Measurements from ENCODE around the gene ZNF879. TPM values are rescaled to one million over a fixed set of nuclear protein-coding genes. Genes with fewer than 3 reads are reported as not detected.

ZNF879 gene
- total and polyA plus RNA-seq, 7 donors: 1.9 to 6.6 (median 3.0) TPM

DNA sequence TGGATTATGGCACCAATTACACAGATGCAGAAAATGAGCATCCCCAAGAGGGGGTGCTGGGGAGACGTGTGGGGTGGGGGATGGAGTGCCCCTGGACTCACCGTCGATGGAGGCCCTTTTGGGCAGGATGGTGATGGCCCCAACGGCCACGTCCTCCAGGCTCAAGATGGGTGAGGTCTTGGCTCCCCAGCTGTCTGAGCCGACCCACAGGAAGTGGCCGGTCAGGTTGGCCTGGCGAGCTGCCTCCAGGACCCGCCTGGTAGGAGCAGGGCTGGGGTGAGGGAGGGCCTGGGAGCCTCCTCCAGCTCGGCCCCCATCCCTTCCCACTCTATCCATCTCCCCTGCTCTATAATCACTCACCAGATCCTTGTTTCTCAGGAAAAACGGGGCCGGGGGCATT, 33.1 kb upstream of the ZNF879 start:
- WGBS, 3 donors: 82 to 89% (median 89%) methylated on average over 12 of the region's 12 CpGs
- Histone ChIP-seq H3K4me1 (no peaks in the 10 kb centered on the region), H3K27ac (no peak overlapping the region), H3K27me3 (ENCODE audit: insufficient read depth in 3 of 3, low read length in 2 of 3) (peaks cover 0 to 32% (median 10%) of the 10 kb centered on the region in 3 donors), H3K36me3 (ENCODE audit: insufficient read depth in 1 of 2, low read depth in 1 of 2) (no peaks in the 10 kb centered on the region), H3K4me3 (no peak overlapping the region), H3K9me3 (no peaks in the 10 kb centered on the region)
- DNase-seq: no peak
- ATAC-seq: no peak
- intact Hi-C loops (cut with DNase I): no loop called here
- TF ChIP-seq, protein P1, sequence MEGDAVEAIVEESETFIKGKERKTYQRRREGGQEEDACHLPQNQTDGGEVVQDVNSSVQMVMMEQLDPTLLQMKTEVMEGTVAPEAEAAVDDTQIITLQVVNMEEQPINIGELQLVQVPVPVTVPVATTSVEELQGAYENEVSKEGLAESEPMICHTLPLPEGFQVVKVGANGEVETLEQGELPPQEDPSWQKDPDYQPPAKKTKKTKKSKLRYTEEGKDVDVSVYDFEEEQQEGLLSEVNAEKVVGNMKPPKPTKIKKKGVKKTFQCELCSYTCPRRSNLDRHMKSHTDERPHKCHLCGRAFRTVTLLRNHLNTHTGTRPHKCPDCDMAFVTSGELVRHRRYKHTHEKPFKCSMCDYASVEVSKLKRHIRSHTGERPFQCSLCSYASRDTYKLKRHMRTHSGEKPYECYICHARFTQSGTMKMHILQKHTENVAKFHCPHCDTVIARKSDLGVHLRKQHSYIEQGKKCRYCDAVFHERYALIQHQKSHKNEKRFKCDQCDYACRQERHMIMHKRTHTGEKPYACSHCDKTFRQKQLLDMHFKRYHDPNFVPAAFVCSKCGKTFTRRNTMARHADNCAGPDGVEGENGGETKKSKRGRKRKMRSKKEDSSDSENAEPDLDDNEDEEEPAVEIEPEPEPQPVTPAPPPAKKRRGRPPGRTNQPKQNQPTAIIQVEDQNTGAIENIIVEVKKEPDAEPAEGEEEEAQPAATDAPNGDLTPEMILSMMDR (IDR thresholded peaks at IDR 0.05): no peak

DNA sequence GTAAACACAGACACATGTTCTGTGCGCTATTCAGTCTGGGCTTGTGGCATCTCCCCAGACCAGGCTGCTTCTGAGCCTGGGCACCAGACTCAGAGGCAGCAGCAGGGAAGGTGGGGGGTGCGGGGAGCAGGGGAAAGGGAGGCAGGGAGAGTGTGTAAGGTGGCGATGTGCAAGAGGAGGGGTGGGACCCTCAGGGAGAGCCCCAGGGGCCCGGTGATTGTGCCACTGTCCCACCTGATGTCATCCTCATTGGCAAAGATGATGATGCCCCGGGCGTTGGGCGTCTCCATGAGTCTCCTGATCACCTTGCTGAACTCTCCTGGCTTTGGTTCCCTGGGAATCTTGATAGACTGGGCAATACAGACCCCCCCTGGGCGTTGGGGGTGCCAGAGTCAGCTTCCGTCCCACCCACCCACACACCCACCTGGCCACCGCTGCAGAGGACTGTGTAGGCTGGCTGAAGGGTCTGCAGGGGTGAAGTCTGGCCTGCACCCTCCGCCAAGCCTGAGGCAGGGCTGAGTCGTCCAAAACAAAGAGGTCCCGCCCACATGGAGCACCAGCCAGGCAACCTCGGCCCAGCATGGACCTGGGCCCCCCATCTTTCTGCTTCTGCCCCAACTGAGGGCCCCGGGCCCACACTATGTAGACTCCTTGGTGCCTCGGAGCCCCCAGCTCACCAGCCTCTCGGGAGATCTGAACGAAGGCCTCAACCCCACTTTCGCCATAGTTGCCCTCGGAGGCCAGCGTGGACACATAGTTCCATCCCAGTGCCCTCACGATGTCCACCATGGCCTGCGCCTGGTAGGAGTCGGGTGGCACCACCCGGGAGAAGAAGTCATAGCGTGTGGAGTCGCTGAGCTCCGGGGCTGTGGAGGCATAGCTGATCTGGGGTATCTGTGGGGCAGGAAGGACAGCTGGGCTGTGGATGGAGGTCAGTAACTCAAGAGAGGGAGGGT, 32.1 kb upstream of the ZNF879 start:
- Histone ChIP-seq H3K9me3 (no peaks in the 10 kb centered on the region), H3K27ac (no peak overlapping the region), H3K4me1 (no peaks in the 10 kb centered on the region), H3K27me3 (ENCODE audit: insufficient read depth in 3 of 3, low read length in 2 of 3) (peaks cover 0 to 38% (median 19%) of the 10 kb centered on the region in 3 donors), H3K36me3 (ENCODE audit: insufficient read depth in 1 of 2, low read depth in 1 of 2) (no peaks in the 10 kb centered on the region), H3K4me3 (no peak overlapping the region)
- intact Hi-C loops (cut with DNase I): no loop called here
- DNase-seq (no peak), ATAC-seq (no peak)
- TF ChIP-seq, protein P1 (IDR thresholded peaks at IDR 0.05): no peak
- WGBS, 3 donors: 83 to 89% (median 87%) methylated on average over 27 to 28 of the region's 28 CpGs

DNA sequence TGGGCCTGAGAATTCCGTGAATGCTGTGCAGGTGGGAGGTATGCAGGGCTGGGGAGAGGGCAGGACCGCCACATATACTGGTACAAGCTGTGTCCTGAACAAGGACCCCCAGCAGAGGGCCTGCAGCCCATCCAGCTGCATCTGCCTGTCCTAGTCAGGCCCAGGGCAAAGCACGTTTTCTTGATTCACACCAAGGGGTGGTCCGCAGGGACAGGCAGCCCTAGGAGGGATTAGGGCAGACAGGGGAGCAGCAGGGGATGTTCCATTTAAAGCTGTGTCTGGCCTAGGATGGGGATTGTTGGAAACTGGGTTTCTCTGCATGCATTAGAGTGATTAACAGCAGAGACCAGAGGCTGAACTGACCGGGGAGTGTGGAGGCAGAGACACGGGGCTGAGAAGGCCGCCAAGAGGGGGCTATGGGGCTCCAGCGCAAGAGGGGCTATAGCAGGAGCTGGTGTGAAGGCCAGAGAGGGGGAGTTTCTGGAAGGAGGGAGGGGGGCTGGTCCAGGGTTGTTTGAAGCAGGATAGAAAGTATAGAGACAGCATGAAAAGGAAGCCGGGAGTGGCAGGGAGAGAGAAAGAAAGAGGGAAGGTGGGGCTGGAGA, 31.2 kb upstream of the ZNF879 start:
- Histone ChIP-seq H3K27ac (no peak overlapping the region), H3K27me3 (ENCODE audit: insufficient read depth in 3 of 3, low read length in 2 of 3) (peaks cover 0 to 38% (median 22%) of the 10 kb centered on the region in 3 donors), H3K4me3 (no peak overlapping the region), H3K4me1 (no peaks in the 10 kb centered on the region), H3K36me3 (ENCODE audit: insufficient read depth in 1 of 2, low read depth in 1 of 2) (no peaks in the 10 kb centered on the region), H3K9me3 (no peaks in the 10 kb centered on the region)
- 48 to 55% (median 55%) methylated on average over 9 of the region's 9 CpGs for WGBS, 3 donors
- TF ChIP-seq, protein P1 (IDR thresholded peaks at IDR 0.05): no peak
- intact Hi-C loops (cut with DNase I): no loop called here
- DNase-seq: no peak
- ATAC-seq: no peak

- intact Hi-C loops (cut with DNase I): no loop called here
- H3K27ac ChIP-seq: no peak overlapping the region
Measured at GRCh38 chr5:178993236-178993765, 30.3 kb upstream of the ZNF879 start.

More at GRCh38 chr5:178993236-178993765, 30.3 kb upstream of the ZNF879 start:
- H3K4me1 ChIP-seq: no peaks in the 10 kb centered on the region
- TF ChIP-seq, protein P1 (IDR thresholded peaks at IDR 0.05): no peak
- no peak overlapping the region for H3K4me3 ChIP-seq
- 64 to 70% (median 70%) methylated on average over 19 to 20 of the region's 20 CpGs for WGBS, 3 donors
- no peak for DNase-seq
- no peaks in the 10 kb centered on the region for H3K36me3 ChIP-seq (ENCODE audit: insufficient read depth in 1 of 2, low read depth in 1 of 2)
- no peak for ATAC-seq
- no peaks in the 10 kb centered on the region for H3K9me3 ChIP-seq
- H3K27me3 ChIP-seq (ENCODE audit: insufficient read depth in 3 of 3, low read length in 2 of 3): peaks cover 0 to 38% (median 22%) of the 10 kb centered on the region in 3 donors
